CD14-positive monocyte (primary cell): ENCODE data around the gene GNAL. TPM values are rescaled to one million over a fixed set of nuclear protein-coding genes. Genes with fewer than 3 reads are reported as not detected.

Source experiments
- DNase-seq, 3 donors: peaks; one replicate each; pipeline ENCODE4 v3.0.0-alpha.2; 2011 to 2022
- H2AFZ ChIP-seq: 2 replicates; pipeline ENCODE4 v1.6.0; 2012; ENCODE audit warnings: mild to moderate bottlenecking, low read depth, low read length, inconsistent platforms; ENCODE audit not compliant: insufficient read depth, poor library complexity, severe bottlenecking
- H3K27ac ChIP-seq, 2 donors: 1 replicate in 1 of 2; 2 replicates in 1 of 2; pipeline ENCODE4 v1.5.1; 2012 to 2013; ENCODE audit warnings: low read length in 2 of 2, control low read depth in 1 of 2, inconsistent platforms in 1 of 2, low read depth in 1 of 2, mild to moderate bottlenecking in 1 of 2
- H3K27me3 ChIP-seq, 2 donors: one replicate each; pipeline versions ENCODE4 v1.6.0 to v1.6.1; 2011 to 2013; ENCODE audit warnings: low read length in 2 of 2; ENCODE audit not compliant: control insufficient read depth in 2 of 2, insufficient read depth in 2 of 2
- H3K36me3 ChIP-seq, 2 donors: replicated peaks in 1 of 2; 1 replicate in 1 of 2; 2 replicates in 1 of 2; pipeline versions ENCODE4 v1.5.1 to v1.6.1; 2012 to 2013; ENCODE audit warnings: low read length in 2 of 2, control low read depth in 1 of 2, inconsistent platforms in 1 of 2, mild to moderate bottlenecking in 1 of 2; ENCODE audit not compliant: insufficient read depth in 2 of 2, control insufficient read depth in 1 of 2
- H3K4me1 ChIP-seq, 2 donors: 1 replicate in 1 of 2; 2 replicates in 1 of 2; pipeline versions ENCODE4 v1.5.1 to v1.6.1; 2012 to 2013; ENCODE audit warnings: low read length in 2 of 2, control low read depth in 1 of 2, inconsistent platforms in 1 of 2, mild to moderate bottlenecking in 1 of 2, moderate library complexity in 1 of 2; ENCODE audit not compliant: insufficient read depth in 2 of 2, control insufficient read depth in 1 of 2
- H3K4me2 ChIP-seq: replicated peaks from 2 replicates; pipeline ENCODE3; 2012; ENCODE audit warnings: low read length, moderate library complexity, mild to moderate bottlenecking; ENCODE audit not compliant: poor library complexity, severe bottlenecking; ENCODE audit errors: extremely low read depth
- H3K4me3 ChIP-seq, 3 experiments: fragments of 200-600 bp in 1 of 3; sonication (generic) in 1 of 3; replicated peaks in 1 of 3; 1 replicate in 2 of 3; 2 replicates in 1 of 3; pipeline ENCODE4 v1.5.1; 2011 to 2013; ENCODE audit warnings: low read length in 3 of 3, mild to moderate bottlenecking in 3 of 3, control low read depth in 2 of 3, low read depth in 2 of 3, inconsistent platforms in 1 of 3, moderate library complexity in 1 of 3
- H3K79me2 ChIP-seq: 2 replicates; pipeline ENCODE4 v1.6.0; 2012; ENCODE audit warnings: mild to moderate bottlenecking, control low read depth, inconsistent platforms, low read length, moderate library complexity; ENCODE audit not compliant: insufficient read depth
- H3K9ac ChIP-seq: 2 replicates; pipeline ENCODE4 v1.6.0; 2017; ENCODE audit warnings: low read length, mild to moderate bottlenecking; ENCODE audit not compliant: insufficient read depth, poor library complexity, severe bottlenecking
- H3K9me3 ChIP-seq, 2 donors: replicated peaks in 1 of 2; 1 replicate in 1 of 2; 2 replicates in 1 of 2; pipeline versions ENCODE4 v1.5.1 to v1.6.1; 2012 to 2013; ENCODE audit warnings: low read length in 2 of 2, control low read depth in 1 of 2; ENCODE audit not compliant: control insufficient read depth in 1 of 2, insufficient read depth in 1 of 2
- H4K20me1 ChIP-seq: 2 replicates; pipeline ENCODE4 v1.6.0; 2012; ENCODE audit warnings: mild to moderate bottlenecking, low read length, control low read depth, moderate library complexity; ENCODE audit not compliant: insufficient read depth
- H3K27ac Mint-ChIP-seq, 7 donors: one replicate each; pipeline ENCODE4 v1.8.0; 2020; ENCODE audit warnings: mild to moderate bottlenecking in 7 of 7, mixed read lengths in 7 of 7, moderate library complexity in 6 of 7, inconsistent platforms in 2 of 7
- H3K27me3 Mint-ChIP-seq, 3 donors: one replicate each; pipeline ENCODE4 v1.8.0; 2021 to 2022; ENCODE audit warnings: low read depth in 3 of 3, mild to moderate bottlenecking in 3 of 3, mixed read lengths in 3 of 3, moderate library complexity in 3 of 3, inconsistent platforms in 1 of 3
- H3K36me3 Mint-ChIP-seq, 2 donors: one replicate each; pipeline ENCODE4 v1.8.0; 2020; ENCODE audit warnings: mixed read lengths in 2 of 2, inconsistent platforms in 1 of 2, mild to moderate bottlenecking in 1 of 2
- H3K4me1 Mint-ChIP-seq: one replicate; pipeline ENCODE4 v1.8.0; 2020; ENCODE audit warnings: mild to moderate bottlenecking, mixed read lengths
- H3K4me3 Mint-ChIP-seq, 2 donors: one replicate each; pipeline ENCODE4 v1.8.0; 2020; ENCODE audit warnings: mild to moderate bottlenecking in 2 of 2, mixed read lengths in 2 of 2, moderate library complexity in 1 of 2
- H3K9me3 Mint-ChIP-seq, 7 donors: one replicate each; pipeline ENCODE4 v1.8.0; 2020 to 2022; ENCODE audit warnings: mixed read lengths in 7 of 7, mild to moderate bottlenecking in 6 of 7, moderate library complexity in 6 of 7, inconsistent platforms in 2 of 7
- WGBS: methylation state at CpG from one replicate; pipeline ENCODE4 v1.1.5; 2013; ENCODE audit warnings: missing lambda C conversion rate; ENCODE audit not compliant: insufficient coverage; 5-methylcytosine and 5-hydroxymethylcytosine counted together
- intact Hi-C, 2 donors: fragments of 100-400 bp; cut with micrococcal nuclease; formaldehyde crosslinking; loops; one replicate each; pipeline versions ENCODE4 v1.15.0 to v1.15.1; 2023
- polyA plus RNA-seq, 3 donors: library from polyadenylated mRNA; depleted of rRNA in 1 of 3; unstranded in 2 of 3; stranded (reverse) in 1 of 3; fragments of 300-500 nt in 2 of 3; fragments of >200 nt in 1 of 3; fragmentation: Illumina TruSeq in 2 of 3; gene quantifications; 1 replicate in 2 of 3; 2 replicates in 1 of 3; pipeline ENCODE4 v1.2.3, GENCODE V29; 2012 to 2021
- TF ChIP-seq, protein P1 (sequence below): fragments of 200-600 bp; IDR thresholded peaks from one replicate; pipeline ENCODE4 v1.8.0; 2022; ENCODE audit warnings: antibody characterized with exemption, mild to moderate bottlenecking

The GNAL gene
- polyA plus RNA-seq, 3 donors = 0.01 to 0.03 TPM; not detected in 1

DNA sequence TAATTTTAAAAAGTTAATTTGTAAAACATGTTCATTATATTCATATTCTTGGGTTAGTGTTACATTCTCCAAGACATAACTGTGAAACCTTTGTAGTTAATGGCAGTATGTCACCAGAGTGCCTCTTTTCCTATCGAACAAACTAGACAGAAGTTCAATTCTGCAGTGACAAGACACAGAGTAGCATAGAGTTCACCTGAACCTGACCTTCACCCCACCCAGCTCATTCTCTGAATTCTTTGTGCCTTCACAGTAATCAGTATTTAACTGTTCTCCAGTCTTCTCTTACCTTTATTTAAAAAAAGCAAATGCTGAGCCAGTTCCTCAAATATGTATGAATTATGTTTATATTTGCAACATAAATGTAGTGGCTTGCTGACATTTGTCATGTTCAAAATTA is 109.2 kb downstream of the GNAL start:
- TF ChIP-seq, protein P1, sequence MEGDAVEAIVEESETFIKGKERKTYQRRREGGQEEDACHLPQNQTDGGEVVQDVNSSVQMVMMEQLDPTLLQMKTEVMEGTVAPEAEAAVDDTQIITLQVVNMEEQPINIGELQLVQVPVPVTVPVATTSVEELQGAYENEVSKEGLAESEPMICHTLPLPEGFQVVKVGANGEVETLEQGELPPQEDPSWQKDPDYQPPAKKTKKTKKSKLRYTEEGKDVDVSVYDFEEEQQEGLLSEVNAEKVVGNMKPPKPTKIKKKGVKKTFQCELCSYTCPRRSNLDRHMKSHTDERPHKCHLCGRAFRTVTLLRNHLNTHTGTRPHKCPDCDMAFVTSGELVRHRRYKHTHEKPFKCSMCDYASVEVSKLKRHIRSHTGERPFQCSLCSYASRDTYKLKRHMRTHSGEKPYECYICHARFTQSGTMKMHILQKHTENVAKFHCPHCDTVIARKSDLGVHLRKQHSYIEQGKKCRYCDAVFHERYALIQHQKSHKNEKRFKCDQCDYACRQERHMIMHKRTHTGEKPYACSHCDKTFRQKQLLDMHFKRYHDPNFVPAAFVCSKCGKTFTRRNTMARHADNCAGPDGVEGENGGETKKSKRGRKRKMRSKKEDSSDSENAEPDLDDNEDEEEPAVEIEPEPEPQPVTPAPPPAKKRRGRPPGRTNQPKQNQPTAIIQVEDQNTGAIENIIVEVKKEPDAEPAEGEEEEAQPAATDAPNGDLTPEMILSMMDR = no peak
- H3K36me3 ChIP-seq = no peaks in the 10 kb centered on the region
- no peaks in the 10 kb centered on the region for H3K79me2 ChIP-seq
- H3K4me1 ChIP-seq = no peaks in the 10 kb centered on the region
- no peaks in the 10 kb centered on the region for H3K36me3 Mint-ChIP-seq
- H3K9ac ChIP-seq = no peak overlapping the region
- H3K27me3 Mint-ChIP-seq = peaks cover 0 to 15% (median 6%) of the 10 kb centered on the region in 3 donors
- H3K9me3 Mint-ChIP-seq = peaks cover 0 to 2% (median 0%) of the 10 kb centered on the region in 7 donors
- no peaks in the 10 kb centered on the region for H3K9me3 ChIP-seq
- no peak overlapping the region for H3K4me2 ChIP-seq
- no peaks in the 10 kb centered on the region for H3K27me3 ChIP-seq
- H3K27ac Mint-ChIP-seq = no peak overlapping the region
- no peak overlapping the region for H3K4me3 Mint-ChIP-seq
- intact Hi-C loops = no loop called here
- H3K4me3 ChIP-seq = no peak overlapping the region
- WGBS = no CpG with 5 or more reads among the region's 1 CpG
- no peaks in the 10 kb centered on the region for H4K20me1 ChIP-seq
- no peaks in the 10 kb centered on the region for H3K4me1 Mint-ChIP-seq
- no peak for DNase-seq
- H2AFZ ChIP-seq = no peak overlapping the region
- no peak overlapping the region for H3K27ac ChIP-seq

GRCh38 chr18:11799066-11799465 is 110.0 kb downstream of the GNAL start:
- no peak overlapping the region for H3K27ac Mint-ChIP-seq
- WGBS = no CpG with 5 or more reads among the region's 2 CpGs
- no peaks in the 10 kb centered on the region for H3K27me3 ChIP-seq
- no peak overlapping the region for H2AFZ ChIP-seq
- H3K36me3 Mint-ChIP-seq = no peaks in the 10 kb centered on the region
- no peaks in the 10 kb centered on the region for H3K4me1 ChIP-seq
- H3K27ac ChIP-seq = no peak overlapping the region
- TF ChIP-seq, protein P1 = no peak
- no peaks in the 10 kb centered on the region for H3K4me1 Mint-ChIP-seq
- no peaks in the 10 kb centered on the region for H4K20me1 ChIP-seq
- no peak overlapping the region for H3K9ac ChIP-seq
- no peak overlapping the region for H3K4me3 ChIP-seq
- peaks cover 0 to 13% (median 5%) of the 10 kb centered on the region in 3 donors for H3K27me3 Mint-ChIP-seq
- intact Hi-C loops = no loop called here
- H3K9me3 Mint-ChIP-seq = peaks cover 0 to 2% (median 0%) of the 10 kb centered on the region in 7 donors
- no peaks in the 10 kb centered on the region for H3K79me2 ChIP-seq
- DNase-seq = no peak
- no peaks in the 10 kb centered on the region for H3K9me3 ChIP-seq
- no peaks in the 10 kb centered on the region for H3K36me3 ChIP-seq
- no peak overlapping the region for H3K4me2 ChIP-seq
- H3K4me3 Mint-ChIP-seq = no peak overlapping the region
